ENCODE measurements around the gene DRAP1. TPM values are rescaled to one million over a fixed set of nuclear protein-coding genes. Genes with fewer than 3 reads are reported as not detected.

Gene DRAP1
- total and polyA plus RNA-seq, 2 donors from 2014 or later, result 51.2 to 150 TPM

DNA sequence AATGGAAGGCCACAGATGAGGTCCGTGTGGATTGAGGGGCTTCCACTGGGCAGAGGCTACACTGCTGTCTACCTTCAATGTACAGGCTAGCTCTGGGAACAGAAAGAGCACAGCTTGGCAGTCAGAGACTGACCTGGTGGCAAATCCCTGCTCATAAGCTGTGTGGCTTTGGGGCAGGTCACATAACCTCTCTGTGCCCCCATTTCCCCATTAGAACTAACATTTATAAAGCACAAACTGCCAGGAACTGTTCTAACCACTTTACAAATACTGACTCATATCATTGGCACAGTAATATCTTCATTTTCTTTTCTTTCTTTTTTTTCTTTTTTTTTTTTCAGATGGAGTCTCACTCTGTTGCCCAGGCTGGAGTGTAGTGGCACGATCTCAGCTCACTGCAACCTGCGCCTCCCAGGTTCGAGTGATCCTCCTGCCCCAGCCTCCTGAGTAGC is 22.2 kb upstream of the DRAP1 start:
- no peak overlapping the region for H3K9ac ChIP-seq (ENCODE audit: low read length in 3 of 3)
- TF ChIP-seq, protein P1, sequence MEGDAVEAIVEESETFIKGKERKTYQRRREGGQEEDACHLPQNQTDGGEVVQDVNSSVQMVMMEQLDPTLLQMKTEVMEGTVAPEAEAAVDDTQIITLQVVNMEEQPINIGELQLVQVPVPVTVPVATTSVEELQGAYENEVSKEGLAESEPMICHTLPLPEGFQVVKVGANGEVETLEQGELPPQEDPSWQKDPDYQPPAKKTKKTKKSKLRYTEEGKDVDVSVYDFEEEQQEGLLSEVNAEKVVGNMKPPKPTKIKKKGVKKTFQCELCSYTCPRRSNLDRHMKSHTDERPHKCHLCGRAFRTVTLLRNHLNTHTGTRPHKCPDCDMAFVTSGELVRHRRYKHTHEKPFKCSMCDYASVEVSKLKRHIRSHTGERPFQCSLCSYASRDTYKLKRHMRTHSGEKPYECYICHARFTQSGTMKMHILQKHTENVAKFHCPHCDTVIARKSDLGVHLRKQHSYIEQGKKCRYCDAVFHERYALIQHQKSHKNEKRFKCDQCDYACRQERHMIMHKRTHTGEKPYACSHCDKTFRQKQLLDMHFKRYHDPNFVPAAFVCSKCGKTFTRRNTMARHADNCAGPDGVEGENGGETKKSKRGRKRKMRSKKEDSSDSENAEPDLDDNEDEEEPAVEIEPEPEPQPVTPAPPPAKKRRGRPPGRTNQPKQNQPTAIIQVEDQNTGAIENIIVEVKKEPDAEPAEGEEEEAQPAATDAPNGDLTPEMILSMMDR (IDR thresholded peaks at IDR 0.05; ENCODE audit: borderline replicate concordance, extremely low read depth, insufficient read depth), result no peak

DNA sequence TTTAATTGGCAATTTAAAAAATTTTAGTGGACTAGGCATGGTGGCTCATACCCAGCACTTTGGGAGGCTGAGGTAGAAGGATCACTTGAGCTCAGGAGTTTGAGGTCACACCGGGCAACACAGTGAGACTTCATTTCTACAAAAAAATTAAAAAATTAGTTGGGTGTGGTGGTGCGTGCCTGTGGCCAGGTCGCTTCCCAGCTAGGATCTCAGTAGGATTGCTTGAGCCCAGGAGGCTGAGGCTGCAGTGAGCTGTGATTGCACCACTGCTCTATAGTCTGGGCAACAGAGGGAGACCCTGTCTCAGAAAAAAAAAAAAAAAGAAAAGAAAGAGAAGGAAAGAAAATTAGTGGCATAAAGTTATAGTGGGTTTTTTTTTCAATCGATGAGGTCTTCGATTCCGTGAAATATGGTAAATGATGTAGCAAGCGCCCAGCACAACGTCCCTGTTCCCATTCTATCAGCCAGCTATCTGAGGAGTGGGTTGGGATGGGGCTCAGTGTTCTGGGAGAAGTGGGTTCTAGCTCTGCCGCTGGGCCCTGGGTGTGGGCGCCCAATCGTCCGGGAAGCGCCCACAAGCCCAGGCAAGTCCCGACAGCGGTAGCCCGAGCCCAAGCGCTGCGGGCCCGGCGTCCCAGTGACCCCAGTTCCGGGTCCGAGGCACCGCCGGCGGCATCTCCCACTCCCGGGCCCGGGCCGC is 20.4 kb upstream of the DRAP1 start:
- H3K4me3 ChIP-seq (ENCODE audit: low read length in 3 of 3), result no peak overlapping the region
- DNase-seq (no peak), FAIRE-seq (no peak)
- no peaks in the 10 kb centered on the region for H3K9me3 ChIP-seq (ENCODE audit: control insufficient read depth in 2 of 3, insufficient read depth in 1 of 3, low read length in 3 of 3)
- TF ChIP-seq, protein P1 (IDR thresholded peaks at IDR 0.05; ENCODE audit: borderline replicate concordance, extremely low read depth, insufficient read depth), result no peak
- peaks cover 0 to 6% (median 3%) of the 10 kb centered on the region in 3 donors for H3K4me1 ChIP-seq (ENCODE audit: control insufficient read depth in 2 of 3, insufficient read depth in 2 of 3, low read depth in 1 of 3, low read length in 3 of 3)
- no peak overlapping the region for H3K27ac ChIP-seq (ENCODE audit: low read depth in 2 of 2, low read length in 2 of 2)
- H3K27me3 ChIP-seq (ENCODE audit: control insufficient read depth, insufficient read depth, low read length), result peaks cover 17% of the 10 kb centered on the region
- intact Hi-C loops (cut with DNase I), result no loop called here
- no peaks in the 10 kb centered on the region for H3K36me3 ChIP-seq (ENCODE audit: control insufficient read depth in 2 of 3, insufficient read depth in 3 of 3, low read length in 3 of 3)
- no peak overlapping the region for H3K9ac ChIP-seq (ENCODE audit: low read length in 3 of 3)

More for the DNA sequence above, 22.2 kb upstream of the DRAP1 start:
- Histone ChIP-seq H3K36me3 (ENCODE audit: control insufficient read depth in 2 of 3, insufficient read depth in 3 of 3, low read length in 3 of 3) (no peaks in the 10 kb centered on the region), H3K4me3 (ENCODE audit: low read length in 3 of 3) (no peak overlapping the region), H3K27me3 (ENCODE audit: control insufficient read depth, insufficient read depth, low read length) (peaks cover 17% of the 10 kb centered on the region), H3K27ac (ENCODE audit: low read depth in 2 of 2, low read length in 2 of 2) (no peak overlapping the region), H3K4me1 (ENCODE audit: control insufficient read depth in 2 of 3, insufficient read depth in 2 of 3, low read depth in 1 of 3, low read length in 3 of 3) (peaks cover 0 to 11% (median 3%) of the 10 kb centered on the region in 3 donors), H3K9me3 (ENCODE audit: control insufficient read depth in 2 of 3, insufficient read depth in 1 of 3, low read length in 3 of 3) (no peaks in the 10 kb centered on the region)
- FAIRE-seq (no peak), DNase-seq (no peak)
- intact Hi-C loops (cut with DNase I), result no loop called here

DNA sequence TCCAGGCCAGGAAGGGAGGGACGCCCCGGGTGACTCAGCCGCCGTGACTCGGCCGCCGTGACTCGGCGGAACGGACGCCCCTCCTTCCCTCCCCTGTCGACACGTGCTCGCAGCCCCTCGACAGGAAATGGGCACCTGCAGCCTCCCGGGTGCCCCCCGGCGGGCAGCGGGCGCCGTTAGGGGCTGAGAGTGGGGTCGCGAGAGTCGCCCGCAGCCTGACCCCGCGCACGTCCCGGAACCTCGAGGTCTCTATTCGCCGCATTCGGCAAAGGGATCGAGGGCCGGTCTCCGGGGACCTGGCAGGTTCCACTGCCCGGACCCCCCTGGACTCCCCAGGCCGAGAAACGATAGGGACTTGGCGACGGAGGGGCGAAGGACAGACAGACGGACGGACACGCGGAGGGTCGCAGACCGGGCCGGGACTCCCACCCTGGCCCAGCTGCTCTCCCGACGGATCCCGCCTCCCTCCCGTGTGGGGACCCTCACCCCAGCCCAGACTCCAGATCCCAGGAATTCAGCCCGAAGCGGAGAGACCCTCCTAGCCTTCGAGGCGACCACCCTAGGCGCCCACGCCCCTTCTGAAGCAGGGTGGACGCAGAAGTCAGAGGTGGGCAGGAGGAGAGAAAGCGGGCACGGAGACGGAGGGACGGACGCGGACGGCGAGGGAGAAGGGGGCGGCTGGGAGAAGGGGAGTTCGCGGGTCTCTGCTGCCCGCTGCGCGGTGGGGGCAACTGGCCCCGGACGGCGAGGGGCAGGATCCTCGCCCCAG is 19.7 kb upstream of the DRAP1 start:
- H3K9me3 ChIP-seq (ENCODE audit: control insufficient read depth in 2 of 3, insufficient read depth in 1 of 3, low read length in 3 of 3), result no peaks in the 10 kb centered on the region
- peak overlapping the region in 1 of 3 donors; percentile 26 for H3K9ac ChIP-seq (ENCODE audit: low read length in 3 of 3)
- H3K4me1 ChIP-seq (ENCODE audit: control insufficient read depth in 2 of 3, insufficient read depth in 2 of 3, low read depth in 1 of 3, low read length in 3 of 3), result peaks cover 0 to 6% (median 3%) of the 10 kb centered on the region in 3 donors
- FAIRE-seq (no peak), DNase-seq (peak in 4 of 5 donors; percentile 42 to 91 (median 56))
- H3K4me3 ChIP-seq (ENCODE audit: low read length in 3 of 3), result peak overlapping the region in 1 of 3 donors; percentile 47
- H3K36me3 ChIP-seq (ENCODE audit: control insufficient read depth in 2 of 3, insufficient read depth in 3 of 3, low read length in 3 of 3), result no peaks in the 10 kb centered on the region
- TF ChIP-seq, protein P1 (IDR thresholded peaks at IDR 0.05; ENCODE audit: borderline replicate concordance, extremely low read depth, insufficient read depth), result no peak
- intact Hi-C loops (cut with DNase I), result no loop called here
- peaks cover 17% of the 10 kb centered on the region for H3K27me3 ChIP-seq (ENCODE audit: control insufficient read depth, insufficient read depth, low read length)
- no peak overlapping the region for H3K27ac ChIP-seq (ENCODE audit: low read depth in 2 of 2, low read length in 2 of 2)
